SU-DHL-6 (cell line): ENCODE results near the gene CHTOP.

Source experiments
- H2AFZ ChIP-seq: fragments of 200-600 bp; sonication (generic); 2 replicates; pipeline ENCODE4 v1.6.1; 2014; ENCODE audit warnings: low read depth, mild to moderate bottlenecking, moderate library complexity, mixed read lengths, antibody characterized with exemption, low read length; ENCODE audit not compliant: severe bottlenecking
- H3F3A ChIP-seq: fragments of 200-600 bp; shearing (Covaris generic); 2 replicates; pipeline ENCODE4 v1.6.0; 2016; ENCODE audit warnings: antibody characterized with exemption, mild to moderate bottlenecking; ENCODE audit not compliant: insufficient read depth
- H3K27ac ChIP-seq: fragments of 200-600 bp; sonication (generic); 2 replicates; pipeline ENCODE4 v1.5.1; 2016; ENCODE audit warnings: low read depth, mild to moderate bottlenecking, low read length, moderate library complexity, mixed read lengths
- H3K27me3 ChIP-seq: fragments of 200-600 bp; sonication (generic), shearing (Covaris generic); 2 replicates; pipeline ENCODE4 v1.6.0; 2014; ENCODE audit warnings: mild to moderate bottlenecking, low read length
- H3K36me3 ChIP-seq: fragments of 200-600 bp; sonication (generic); 2 replicates; pipeline ENCODE4 v1.6.1; 2014; ENCODE audit warnings: mild to moderate bottlenecking, low read length, mixed read lengths
- H3K4me2 ChIP-seq: fragments of 300-600, 200-600 bp; shearing (Covaris generic), sonication (generic); 2 replicates; pipeline ENCODE4 v1.6.0; 2014; ENCODE audit warnings: low read length, low read depth, mild to moderate bottlenecking; ENCODE audit not compliant: poor library complexity, severe bottlenecking
- H3K4me3 ChIP-seq: fragments of 200-600 bp; sonication (generic); 2 replicates; pipeline ENCODE4 v1.5.1; 2014; ENCODE audit warnings: antibody characterized with exemption, low read length, mild to moderate bottlenecking, mixed read lengths; ENCODE audit not compliant: insufficient read depth, poor library complexity, severe bottlenecking
- H3K79me2 ChIP-seq: fragments of 200-600 bp; sonication (generic); 2 replicates; pipeline ENCODE4 v1.6.1; 2014; ENCODE audit warnings: mild to moderate bottlenecking, low read length, moderate library complexity; ENCODE audit not compliant: insufficient read depth
- H3K9ac ChIP-seq: fragments of 200-600 bp; sonication (generic); 2 replicates; pipeline ENCODE4 v1.7.0; 2014; ENCODE audit warnings: mild to moderate bottlenecking, low read length
- H3K9me2 ChIP-seq: fragments of 200-600 bp; sonication (generic); replicated peaks from 2 replicates; pipeline ENCODE4 v1.6.1; 2014; ENCODE audit warnings: low read length; ENCODE audit not compliant: insufficient read depth
- H3K9me3 ChIP-seq: fragments of 200-600 bp; sonication (generic); 2 replicates; pipeline ENCODE4 v1.6.1; 2014; ENCODE audit warnings: low read length, mixed read lengths; ENCODE audit not compliant: insufficient read depth
- H4K20me1 ChIP-seq: fragments of 200-600 bp; sonication (generic); 2 replicates; pipeline ENCODE4 v1.6.1; 2014; ENCODE audit warnings: low read depth, mild to moderate bottlenecking, antibody characterized with exemption, low read length, moderate library complexity, mixed read lengths
- EZH2phosphoT487 ChIP-seq: fragments of 200-600 bp; sonication (generic), shearing (Covaris generic); conservative IDR thresholded peaks from 2 replicates; pipeline ENCODE4 v1.6.1; 2018; ENCODE audit warnings: mild to moderate bottlenecking, antibody characterized with exemption, low read length, moderate library complexity, mixed read lengths
- TF ChIP-seq, protein P1 (sequence below): fragments of 200-600 bp; sonication (generic); IDR thresholded peaks from one replicate; pipeline ENCODE4 v1.5.1; 2017; ENCODE audit warnings: antibody characterized with exemption, mild to moderate bottlenecking, low read length, moderate library complexity; ENCODE audit not compliant: insufficient read depth, poor library complexity, severe bottlenecking

CHTOP gene

DNA sequence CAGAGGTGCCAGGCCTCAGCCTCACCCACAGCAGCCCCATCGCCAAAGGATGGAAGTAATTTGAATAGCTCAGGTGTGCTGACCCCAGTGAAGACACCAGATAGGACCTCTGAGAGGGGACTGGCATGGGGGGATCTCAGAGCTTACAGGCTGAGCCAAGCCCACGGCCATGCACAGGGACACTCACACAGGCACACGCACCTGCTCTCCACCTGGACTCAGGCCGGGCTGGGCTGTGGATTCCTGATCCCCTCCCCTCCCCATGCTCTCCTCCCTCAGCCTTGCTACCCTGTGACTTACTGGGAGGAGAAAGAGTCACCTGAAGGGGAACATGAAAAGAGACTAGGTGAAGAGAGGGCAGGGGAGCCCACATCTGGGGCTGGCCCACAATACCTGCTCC, 59.6 kb downstream of the CHTOP start:
- Histone ChIP-seq H4K20me1 (no peaks in the 10 kb centered on the region), H3K27me3 (no peaks in the 10 kb centered on the region), H3F3A (no peaks in the 10 kb centered on the region), H3K9ac (no peak overlapping the region), H3K9me2 (no peaks in the 10 kb centered on the region), H3K36me3 (no peaks in the 10 kb centered on the region), H3K4me3 (no peak overlapping the region), H3K79me2 (no peaks in the 10 kb centered on the region), H2AFZ (no peak overlapping the region), H3K9me3 (no peaks in the 10 kb centered on the region), H3K4me2 (no peak overlapping the region), H3K27ac (no peak overlapping the region)
- TF ChIP-seq, protein P1, sequence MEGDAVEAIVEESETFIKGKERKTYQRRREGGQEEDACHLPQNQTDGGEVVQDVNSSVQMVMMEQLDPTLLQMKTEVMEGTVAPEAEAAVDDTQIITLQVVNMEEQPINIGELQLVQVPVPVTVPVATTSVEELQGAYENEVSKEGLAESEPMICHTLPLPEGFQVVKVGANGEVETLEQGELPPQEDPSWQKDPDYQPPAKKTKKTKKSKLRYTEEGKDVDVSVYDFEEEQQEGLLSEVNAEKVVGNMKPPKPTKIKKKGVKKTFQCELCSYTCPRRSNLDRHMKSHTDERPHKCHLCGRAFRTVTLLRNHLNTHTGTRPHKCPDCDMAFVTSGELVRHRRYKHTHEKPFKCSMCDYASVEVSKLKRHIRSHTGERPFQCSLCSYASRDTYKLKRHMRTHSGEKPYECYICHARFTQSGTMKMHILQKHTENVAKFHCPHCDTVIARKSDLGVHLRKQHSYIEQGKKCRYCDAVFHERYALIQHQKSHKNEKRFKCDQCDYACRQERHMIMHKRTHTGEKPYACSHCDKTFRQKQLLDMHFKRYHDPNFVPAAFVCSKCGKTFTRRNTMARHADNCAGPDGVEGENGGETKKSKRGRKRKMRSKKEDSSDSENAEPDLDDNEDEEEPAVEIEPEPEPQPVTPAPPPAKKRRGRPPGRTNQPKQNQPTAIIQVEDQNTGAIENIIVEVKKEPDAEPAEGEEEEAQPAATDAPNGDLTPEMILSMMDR: no peak
- TF ChIP-seq EZH2phosphoT487: no peak
